DOHH2 (cell line): ENCODE results near the gene TLR5.
A peak's percentile ranks its signal among the peaks of the same experiment; 100 is the strongest.

Experiments used
- H3F3A ChIP-seq: fragments of 200-600 bp; sonication (generic), shearing (Covaris generic); 2 replicates; pipeline ENCODE4 v1.6.0; 2016; ENCODE audit warnings: antibody characterized with exemption, mild to moderate bottlenecking; ENCODE audit not compliant: control insufficient read depth, insufficient read depth
- H3K27ac ChIP-seq: fragments of 200-600 bp; sonication (generic); 2 replicates; pipeline ENCODE4 v1.5.1; 2014; ENCODE audit warnings: low read depth, mild to moderate bottlenecking, low read length, moderate library complexity
- H3K27me3 ChIP-seq: fragments of 200-600 bp; sonication (generic); 2 replicates; pipeline ENCODE4 v1.6.1; 2014; ENCODE audit warnings: mild to moderate bottlenecking, low read length, mixed read lengths; ENCODE audit not compliant: control insufficient read depth
- H3K36me3 ChIP-seq: fragments of 200-600 bp; sonication (generic); 2 replicates; pipeline ENCODE4 v1.6.1; 2014; ENCODE audit warnings: mild to moderate bottlenecking, low read length, moderate library complexity, mixed read lengths; ENCODE audit not compliant: control insufficient read depth
- H3K4me1 ChIP-seq: fragments of 200-600 bp; sonication (generic); 2 replicates; pipeline ENCODE4 v1.6.1; 2014; ENCODE audit warnings: mild to moderate bottlenecking, low read length, mixed read lengths; ENCODE audit not compliant: control insufficient read depth
- H3K4me2 ChIP-seq: fragments of 200-600 bp; sonication (generic); 2 replicates; pipeline ENCODE4 v1.6.0; 2014; ENCODE audit warnings: mild to moderate bottlenecking, low read length, moderate library complexity
- H3K4me3 ChIP-seq: fragments of 200-600 bp; sonication (generic); 2 replicates; pipeline ENCODE4 v1.5.1; 2014; ENCODE audit warnings: mild to moderate bottlenecking, low read length, mixed read lengths
- H3K79me2 ChIP-seq: fragments of 200-600 bp; sonication (generic); 2 replicates; pipeline ENCODE4 v1.6.1; 2014; ENCODE audit warnings: mild to moderate bottlenecking, low read length, mixed read lengths; ENCODE audit not compliant: control insufficient read depth
- H3K9me2 ChIP-seq: fragments of 200-600 bp; sonication (generic); replicated peaks from 2 replicates; pipeline ENCODE4 v1.6.1; 2014; ENCODE audit warnings: mild to moderate bottlenecking, low read length, mixed read lengths; ENCODE audit not compliant: control insufficient read depth
- H3K9me3 ChIP-seq: fragments of 200-600 bp; sonication (generic); 2 replicates; pipeline ENCODE4 v1.6.1; 2014; ENCODE audit warnings: antibody characterized with exemption, low read length, mixed read lengths; ENCODE audit not compliant: control insufficient read depth, insufficient read depth
- H4K20me1 ChIP-seq: fragments of 200-600 bp; sonication (generic); 2 replicates; pipeline ENCODE4 v1.6.0; 2014; ENCODE audit warnings: low read depth, mild to moderate bottlenecking, antibody characterized with exemption, low read length, moderate library complexity; ENCODE audit not compliant: control insufficient read depth, insufficient read depth
- EZH2phosphoT487 ChIP-seq: fragments of 200-600 bp; sonication (generic); IDR thresholded peaks from 2 replicates; pipeline ENCODE4 v1.6.1; 2017; ENCODE audit warnings: borderline replicate concordance, mild to moderate bottlenecking, antibody characterized with exemption, low read length, moderate library complexity, mixed read lengths
- TF ChIP-seq, protein P1 (sequence below): fragments of 200-600 bp; sonication (generic); IDR thresholded peaks from one replicate; pipeline ENCODE4 v1.5.1; 2014; ENCODE audit warnings: antibody characterized with exemption, mild to moderate bottlenecking, low read depth, low read length; ENCODE audit not compliant: poor library complexity, severe bottlenecking

TLR5 gene

DNA sequence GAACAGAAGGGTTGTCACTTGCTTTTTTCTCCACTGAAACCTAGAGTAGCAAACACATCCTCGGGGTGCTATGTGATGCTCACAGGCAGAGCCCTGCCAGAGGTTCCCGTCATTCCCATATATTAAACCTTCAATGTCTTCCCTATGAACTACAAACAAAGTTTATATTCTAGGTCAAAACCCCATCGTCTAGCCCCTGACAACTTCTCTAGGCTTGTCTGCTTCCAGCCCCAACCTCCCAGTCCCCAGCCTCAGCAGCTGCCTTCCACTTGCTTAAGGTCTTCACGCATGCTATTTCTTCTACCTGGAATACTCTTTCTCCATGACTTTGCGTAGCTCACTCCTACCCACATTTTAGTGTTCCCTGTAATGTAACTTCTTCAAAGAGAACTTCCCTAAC, 1.9 kb upstream of the TLR5 start:
- Histone ChIP-seq H3K79me2 (no peaks in the 10 kb centered on the region), H3K36me3 (no peaks in the 10 kb centered on the region), H3K27ac (no peak overlapping the region), H3K4me1 (peaks cover 6% of the 10 kb centered on the region), H3F3A (no peaks in the 10 kb centered on the region), H3K9me2 (no peaks in the 10 kb centered on the region), H3K27me3 (no peaks in the 10 kb centered on the region), H3K4me3 (no peak overlapping the region), H3K9me3 (0 out of 2 replicates have a peak, but pooled peaks cover 4% of the 10 kb centered on the region), H4K20me1 (no peaks in the 10 kb centered on the region), H3K4me2 (no peak overlapping the region)
- TF ChIP-seq EZH2phosphoT487 = no peak
- TF ChIP-seq, protein P1, sequence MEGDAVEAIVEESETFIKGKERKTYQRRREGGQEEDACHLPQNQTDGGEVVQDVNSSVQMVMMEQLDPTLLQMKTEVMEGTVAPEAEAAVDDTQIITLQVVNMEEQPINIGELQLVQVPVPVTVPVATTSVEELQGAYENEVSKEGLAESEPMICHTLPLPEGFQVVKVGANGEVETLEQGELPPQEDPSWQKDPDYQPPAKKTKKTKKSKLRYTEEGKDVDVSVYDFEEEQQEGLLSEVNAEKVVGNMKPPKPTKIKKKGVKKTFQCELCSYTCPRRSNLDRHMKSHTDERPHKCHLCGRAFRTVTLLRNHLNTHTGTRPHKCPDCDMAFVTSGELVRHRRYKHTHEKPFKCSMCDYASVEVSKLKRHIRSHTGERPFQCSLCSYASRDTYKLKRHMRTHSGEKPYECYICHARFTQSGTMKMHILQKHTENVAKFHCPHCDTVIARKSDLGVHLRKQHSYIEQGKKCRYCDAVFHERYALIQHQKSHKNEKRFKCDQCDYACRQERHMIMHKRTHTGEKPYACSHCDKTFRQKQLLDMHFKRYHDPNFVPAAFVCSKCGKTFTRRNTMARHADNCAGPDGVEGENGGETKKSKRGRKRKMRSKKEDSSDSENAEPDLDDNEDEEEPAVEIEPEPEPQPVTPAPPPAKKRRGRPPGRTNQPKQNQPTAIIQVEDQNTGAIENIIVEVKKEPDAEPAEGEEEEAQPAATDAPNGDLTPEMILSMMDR = no peak

DNA sequence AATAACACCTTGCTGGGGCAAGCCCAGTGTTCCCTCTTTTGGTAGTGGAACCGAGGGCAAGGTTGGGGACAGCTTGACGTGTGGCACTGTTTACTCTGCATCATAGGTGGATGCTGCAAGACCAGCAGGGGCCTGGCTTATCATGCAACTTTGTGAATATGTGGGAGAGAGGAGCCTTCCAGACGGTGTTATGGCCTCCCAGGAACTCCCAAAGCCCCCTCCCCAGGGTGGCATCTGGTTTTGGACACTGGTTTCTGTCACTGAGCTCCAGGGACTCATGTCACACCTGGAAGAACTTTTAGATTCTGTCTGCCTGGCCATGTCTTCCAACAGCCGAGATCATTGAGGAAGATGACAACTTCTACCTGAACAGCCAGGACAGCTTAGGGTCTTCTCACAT, 1.4 kb upstream of the TLR5 start:
- H3K9me2 ChIP-seq = no peaks in the 10 kb centered on the region
- peaks cover 6% of the 10 kb centered on the region for H3K4me1 ChIP-seq
- 0 out of 2 replicates have a peak, but pooled peaks cover 4% of the 10 kb centered on the region for H3K9me3 ChIP-seq
- no peak for TF ChIP-seq EZH2phosphoT487
- TF ChIP-seq, protein P1 = no peak
- H3K79me2 ChIP-seq = no peaks in the 10 kb centered on the region
- H3K36me3 ChIP-seq = no peaks in the 10 kb centered on the region
- 0 out of 2 replicates have a peak, but pooled peaks cover under 1% of the 10 kb centered on the region for H3K27me3 ChIP-seq
- H3K4me2 ChIP-seq = no peak overlapping the region
- no peaks in the 10 kb centered on the region for H3F3A ChIP-seq
- H3K4me3 ChIP-seq = no peak overlapping the region
- no peaks in the 10 kb centered on the region for H4K20me1 ChIP-seq
- no peak overlapping the region for H3K27ac ChIP-seq

DNA sequence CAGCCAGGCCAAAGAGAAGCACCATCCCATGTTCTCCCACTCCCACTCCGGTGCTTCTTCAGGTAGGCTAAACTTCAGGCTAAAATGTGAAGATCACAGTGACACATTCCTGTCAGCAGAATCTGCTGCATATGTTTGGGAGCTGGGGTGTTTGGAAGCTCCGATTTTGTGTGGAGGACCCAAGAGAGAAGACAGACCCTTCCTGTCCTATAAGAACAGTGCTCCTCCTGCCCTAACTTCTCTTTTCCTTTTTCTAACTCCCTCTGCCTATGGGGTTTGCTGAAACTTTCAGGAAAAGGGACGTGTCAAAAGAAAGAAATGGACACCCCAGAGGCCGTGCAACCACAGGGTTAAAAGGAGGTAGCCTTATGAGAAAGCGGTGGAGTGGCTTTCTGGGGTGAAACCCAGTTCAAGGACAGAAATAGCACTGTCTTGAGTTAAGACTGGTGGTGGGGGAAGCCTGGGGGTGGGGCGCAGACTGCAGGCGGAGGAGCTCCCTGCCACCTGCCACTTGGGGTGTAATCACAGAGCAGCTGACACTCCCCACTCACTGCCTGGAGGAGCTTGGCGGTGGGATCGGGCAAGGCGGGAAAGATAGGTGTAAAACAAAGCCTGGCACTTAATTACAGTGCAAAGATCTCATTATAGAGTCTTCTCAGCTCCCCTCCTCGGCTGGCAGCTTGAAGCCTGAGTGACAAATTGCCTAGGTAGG, 645 bp upstream of the TLR5 start:
- 0 out of 2 replicates have a peak, but pooled peaks cover 4% of the 10 kb centered on the region for H3K9me3 ChIP-seq
- H3K4me1 ChIP-seq = peaks cover 6% of the 10 kb centered on the region
- TF ChIP-seq, protein P1 = no peak
- TF ChIP-seq EZH2phosphoT487 = no peak
- H3K9me2 ChIP-seq = no peaks in the 10 kb centered on the region
- no peaks in the 10 kb centered on the region for H3K36me3 ChIP-seq
- peak overlapping the region; percentile 57 for H3K4me3 ChIP-seq
- H3K27me3 ChIP-seq = 0 out of 2 replicates have a peak, but pooled peaks cover 3% of the 10 kb centered on the region
- H4K20me1 ChIP-seq = no peaks in the 10 kb centered on the region
- H3K4me2 ChIP-seq = peak overlapping the region; percentile 51
- H3K79me2 ChIP-seq = no peaks in the 10 kb centered on the region
- H3F3A ChIP-seq = no peaks in the 10 kb centered on the region
- no peak overlapping the region for H3K27ac ChIP-seq
